Lower leg skin (tissue), 3 donors: ENCODE data around the gene SFTPD.

Experiments used
- POLR2A ChIP-seq, 2 donors: fragments of 450-650 bp; IDR thresholded peaks; one replicate each; pipeline ENCODE4 v1.6.1; 2016 to 2017; ENCODE audit warnings: antibody characterized with exemption in 2 of 2, mild to moderate bottlenecking in 1 of 2, moderate library complexity in 1 of 2
- TF ChIP-seq, protein P1 (sequence below), 3 donors: fragments of 450-650 bp; IDR thresholded peaks; one replicate each; pipeline ENCODE4 v1.5.1; 2016; ENCODE audit warnings: antibody characterized with exemption in 3 of 3, mild to moderate bottlenecking in 3 of 3, moderate library complexity in 2 of 3

- TF ChIP-seq, protein P1, sequence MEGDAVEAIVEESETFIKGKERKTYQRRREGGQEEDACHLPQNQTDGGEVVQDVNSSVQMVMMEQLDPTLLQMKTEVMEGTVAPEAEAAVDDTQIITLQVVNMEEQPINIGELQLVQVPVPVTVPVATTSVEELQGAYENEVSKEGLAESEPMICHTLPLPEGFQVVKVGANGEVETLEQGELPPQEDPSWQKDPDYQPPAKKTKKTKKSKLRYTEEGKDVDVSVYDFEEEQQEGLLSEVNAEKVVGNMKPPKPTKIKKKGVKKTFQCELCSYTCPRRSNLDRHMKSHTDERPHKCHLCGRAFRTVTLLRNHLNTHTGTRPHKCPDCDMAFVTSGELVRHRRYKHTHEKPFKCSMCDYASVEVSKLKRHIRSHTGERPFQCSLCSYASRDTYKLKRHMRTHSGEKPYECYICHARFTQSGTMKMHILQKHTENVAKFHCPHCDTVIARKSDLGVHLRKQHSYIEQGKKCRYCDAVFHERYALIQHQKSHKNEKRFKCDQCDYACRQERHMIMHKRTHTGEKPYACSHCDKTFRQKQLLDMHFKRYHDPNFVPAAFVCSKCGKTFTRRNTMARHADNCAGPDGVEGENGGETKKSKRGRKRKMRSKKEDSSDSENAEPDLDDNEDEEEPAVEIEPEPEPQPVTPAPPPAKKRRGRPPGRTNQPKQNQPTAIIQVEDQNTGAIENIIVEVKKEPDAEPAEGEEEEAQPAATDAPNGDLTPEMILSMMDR (IDR thresholded peaks at IDR 0.05): no peak
- no peak for TF ChIP-seq POLR2A (IDR thresholded peaks at IDR 0.05)
Measured at GRCh38 chr10:79890469-79890868, 58.4 kb downstream of the SFTPD start.
